GM23248 (cell line): ENCODE results near the gene LDB2. TPM values are rescaled to one million over a fixed set of nuclear protein-coding genes. Genes with fewer than 3 reads are reported as not detected.

Source experiments
- DNase-seq: peaks from one replicate; pipeline ENCODE4 v3.0.0-alpha.2; 2015
- H2AFZ ChIP-seq: fragments of 200-600 bp; sonication (generic); 2 replicates; pipeline ENCODE4 v1.6.1; 2016; ENCODE audit warnings: antibody characterized with exemption
- H3F3A ChIP-seq: fragments of 200-600 bp; sonication (generic); 2 replicates; pipeline ENCODE4 v1.6.1; 2016; ENCODE audit warnings: mild to moderate bottlenecking, antibody characterized with exemption, mixed run types; ENCODE audit not compliant: insufficient read depth
- H3K27ac ChIP-seq: fragments of 200-600 bp; sonication (generic); 2 replicates; pipeline ENCODE4 v1.5.1; 2016; ENCODE audit warnings: mild to moderate bottlenecking
- H3K27me3 ChIP-seq: fragments of 200-600 bp; sonication (generic); replicated peaks from 2 replicates; pipeline ENCODE4 v1.6.1; 2016; ENCODE audit warnings: mild to moderate bottlenecking; ENCODE audit not compliant: insufficient read depth
- H3K36me3 ChIP-seq: fragments of 200-600 bp; sonication (generic); 2 replicates; pipeline ENCODE4 v1.6.1; 2016; ENCODE audit warnings: low read depth, mild to moderate bottlenecking
- H3K4me1 ChIP-seq: fragments of 200-600 bp; sonication (generic); 2 replicates; pipeline ENCODE4 v1.6.1; 2016; ENCODE audit warnings: mild to moderate bottlenecking; ENCODE audit not compliant: insufficient read depth
- H3K4me2 ChIP-seq: fragments of 200-600 bp; sonication (generic); one replicate; pipeline ENCODE4 v1.6.1; 2016; ENCODE audit warnings: mild to moderate bottlenecking; ENCODE audit not compliant: unreplicated experiment
- H3K4me3 ChIP-seq: fragments of 200-600 bp; sonication (generic); 2 replicates; pipeline ENCODE4 v1.5.1; 2016; ENCODE audit warnings: mild to moderate bottlenecking
- H3K79me2 ChIP-seq: fragments of 200-600 bp; sonication (generic); 2 replicates; pipeline ENCODE4 v1.6.1; 2016; ENCODE audit warnings: mild to moderate bottlenecking; ENCODE audit not compliant: insufficient read depth
- H3K9ac ChIP-seq: fragments of 200-600 bp; sonication (generic); 2 replicates; pipeline ENCODE4 v1.6.1; 2016; ENCODE audit warnings: mild to moderate bottlenecking
- H3K9me2 ChIP-seq: fragments of 200-600 bp; sonication (generic); 2 replicates; pipeline ENCODE4 v1.6.1; 2016; ENCODE audit warnings: mixed run types, mild to moderate bottlenecking, moderate library complexity; ENCODE audit not compliant: insufficient read depth
- H3K9me3 ChIP-seq: fragments of 200-600 bp; sonication (generic); one replicate; pipeline ENCODE4 v1.6.1; 2017; ENCODE audit warnings: low read depth
- H4K20me1 ChIP-seq: fragments of 200-600 bp; sonication (generic); 2 replicates; pipeline ENCODE4 v1.6.0; 2016; ENCODE audit not compliant: insufficient read depth
- EZH2 ChIP-seq: fragments of 200-600 bp; sonication (generic); IDR thresholded peaks from 2 replicates; pipeline ENCODE4 v1.6.1; 2018; ENCODE audit warnings: antibody characterized with exemption, mild to moderate bottlenecking; ENCODE audit not compliant: insufficient read depth, poor library complexity, severe bottlenecking
- EZH2phosphoT487 ChIP-seq: fragments of 200-600 bp; sonication (generic); IDR thresholded peaks from 2 replicates; pipeline ENCODE4 v1.6.1; 2018; ENCODE audit warnings: antibody characterized with exemption, moderate library complexity, mild to moderate bottlenecking, low read depth; ENCODE audit not compliant: insufficient read depth
- WGBS, 2 experiments: methylation state at CpG; one replicate each; pipeline ENCODE4 v1.1.6; 2015 to 2017; ENCODE audit warnings: low lambda C conversion rate in 2 of 2, low coverage in 1 of 2; ENCODE audit errors: missing lambda C conversion rate in 2 of 2; 5-methylcytosine and 5-hydroxymethylcytosine counted together
- in situ Hi-C: fragments of 300-500 bp; cut with MboI; formaldehyde crosslinking; loops from 2 replicates; pipeline ENCODE4 v1.15.0; 2020
- polyA plus RNA-seq: library from polyadenylated mRNA; unstranded; fragments of >200 nt; fragmentation: Nextera tagmentation; extraction: Ambion mirVana; gene quantifications from 2 replicates; pipeline ENCODE4 v1.2.1, GENCODE V29; 2016
- total RNA-seq: library from RNA; depleted of rRNA; stranded (reverse); fragments of >200 nt; shearing (Covaris generic); gene quantifications from 2 replicates; pipeline ENCODE4 v1.2.3, GENCODE V29; 2014

Gene LDB2
- total and polyA plus RNA-seq, 2 experiments from 2014 or later, result 52.8 to 76.6 TPM

GRCh38 chr4:16741287-16741686, 157.2 kb downstream of the LDB2 start:
- Histone ChIP-seq H3K9ac (no peak overlapping the region), H3K4me3 (no peak overlapping the region), H3K9me3 (no peaks in the 10 kb centered on the region), H3F3A (peaks cover 26% of the 10 kb centered on the region; the same call in 1 of the 2 replicates), H3K4me1 (peaks cover 13% of the 10 kb centered on the region), H2AFZ (no peak overlapping the region), H3K27me3 (no peaks in the 10 kb centered on the region), H3K79me2 (0 out of 2 replicates have a peak, but pooled peaks cover 13% of the 10 kb centered on the region), H4K20me1 (no peaks in the 10 kb centered on the region), H3K36me3 (no peaks in the 10 kb centered on the region), H3K4me2 (no peak overlapping the region), H3K27ac (no peak overlapping the region), H3K9me2 (no peaks in the 10 kb centered on the region)
- in situ Hi-C loops, result no loop called here
- no peak for TF ChIP-seq EZH2phosphoT487
- TF ChIP-seq EZH2, result no peak
- no peak for DNase-seq
- 68 to 69% methylated on average over 3 of the region's 3 CpGs for WGBS, 2 experiments

GRCh38 chr4:16739997-16740624, 158.3 kb downstream of the LDB2 start:
- H3K4me1 ChIP-seq, result peaks cover 7% of the 10 kb centered on the region
- in situ Hi-C loops, result no loop called here
- no peaks in the 10 kb centered on the region for H3K9me2 ChIP-seq
- no peak overlapping the region for H3K27ac ChIP-seq
- H3K4me2 ChIP-seq, result no peak overlapping the region
- no peak for DNase-seq
- TF ChIP-seq EZH2phosphoT487, result no peak
- TF ChIP-seq EZH2, result no peak
- 56 to 57% methylated on average over 8 of the region's 8 CpGs for WGBS, 2 experiments
- H4K20me1 ChIP-seq, result no peaks in the 10 kb centered on the region
- no peak overlapping the region for H3K4me3 ChIP-seq
- H3F3A ChIP-seq, result peaks cover 18% of the 10 kb centered on the region; the same call in 1 of the 2 replicates
- 0 out of 2 replicates have a peak, but pooled peaks cover 7% of the 10 kb centered on the region for H3K79me2 ChIP-seq
- H3K9ac ChIP-seq, result no peak overlapping the region
- no peak overlapping the region for H2AFZ ChIP-seq
- H3K27me3 ChIP-seq, result no peaks in the 10 kb centered on the region
- no peaks in the 10 kb centered on the region for H3K36me3 ChIP-seq
- no peaks in the 10 kb centered on the region for H3K9me3 ChIP-seq

GRCh38 chr4:16738558-16738957, 159.9 kb downstream of the LDB2 start:
- H3K9me3 ChIP-seq, result no peaks in the 10 kb centered on the region
- no peaks in the 10 kb centered on the region for H3K9me2 ChIP-seq
- no peaks in the 10 kb centered on the region for H3K36me3 ChIP-seq
- H3K27ac ChIP-seq, result no peak overlapping the region
- H4K20me1 ChIP-seq, result no peaks in the 10 kb centered on the region
- no peak overlapping the region for H3K4me3 ChIP-seq
- 98 to 100% methylated on average over 1 of the region's 1 CpG for WGBS, 2 experiments
- H3K79me2 ChIP-seq, result no peaks in the 10 kb centered on the region
- no peak overlapping the region for H3K9ac ChIP-seq
- no peak overlapping the region for H3K4me2 ChIP-seq
- H3F3A ChIP-seq, result peaks cover 12% of the 10 kb centered on the region; the same call in 1 of the 2 replicates
- DNase-seq, result no peak
- in situ Hi-C loops, result no loop called here
- H3K27me3 ChIP-seq, result no peaks in the 10 kb centered on the region
- TF ChIP-seq EZH2phosphoT487 (no peak), EZH2 (no peak)
- no peak overlapping the region for H2AFZ ChIP-seq
- H3K4me1 ChIP-seq, result no peaks in the 10 kb centered on the region

- H3K27ac ChIP-seq, result no peak overlapping the region
- H3F3A ChIP-seq, result no peaks in the 10 kb centered on the region
- no peaks in the 10 kb centered on the region for H3K27me3 ChIP-seq
- no peak for TF ChIP-seq EZH2
- TF ChIP-seq EZH2phosphoT487, result no peak
- in situ Hi-C loops, result no loop called here
- H3K9me3 ChIP-seq, result no peaks in the 10 kb centered on the region
- no peaks in the 10 kb centered on the region; the same call in 1 of the 2 replicates for H3K79me2 ChIP-seq
- no peaks in the 10 kb centered on the region for H3K4me1 ChIP-seq
- no peaks in the 10 kb centered on the region for H4K20me1 ChIP-seq
- no peak overlapping the region for H2AFZ ChIP-seq
- 86 to 87% methylated on average over 3 to 4 of the region's 4 CpGs for WGBS, 2 experiments
- H3K9ac ChIP-seq, result no peak overlapping the region
- no peak for DNase-seq
- H3K4me2 ChIP-seq, result no peak overlapping the region
- no peaks in the 10 kb centered on the region for H3K36me3 ChIP-seq
- no peak overlapping the region for H3K4me3 ChIP-seq
- no peaks in the 10 kb centered on the region for H3K9me2 ChIP-seq
Measured at GRCh38 chr4:16733509-16733908, 164.9 kb downstream of the LDB2 start.

- no peak overlapping the region for H3K27ac ChIP-seq
- H3K4me2 ChIP-seq, result no peak overlapping the region
- TF ChIP-seq EZH2 (no peak), EZH2phosphoT487 (no peak)
- peaks cover 4% of the 10 kb centered on the region; the same call in 1 of the 2 replicates for H3K4me1 ChIP-seq
- DNase-seq, result no peak
- no peaks in the 10 kb centered on the region for H3F3A ChIP-seq
- no peaks in the 10 kb centered on the region for H3K36me3 ChIP-seq
- WGBS, 2 experiments, result 91 to 92% methylated on average over 6 of the region's 6 CpGs
- H2AFZ ChIP-seq, result no peak overlapping the region
- no peaks in the 10 kb centered on the region for H3K9me3 ChIP-seq
- no peaks in the 10 kb centered on the region for H3K27me3 ChIP-seq
- H3K9me2 ChIP-seq, result no peaks in the 10 kb centered on the region
- H4K20me1 ChIP-seq, result no peaks in the 10 kb centered on the region
- no peak overlapping the region for H3K4me3 ChIP-seq
- H3K9ac ChIP-seq, result no peak overlapping the region
- in situ Hi-C loops, result no loop called here
- H3K79me2 ChIP-seq, result no peaks in the 10 kb centered on the region; the same call in 1 of the 2 replicates
Measured at GRCh38 chr4:16732741-16733140, 165.7 kb downstream of the LDB2 start.
